HepG2 (cell line): ENCODE results near the gene CHEK1.

ENCODE experiments used
- EZH2 ChIP-seq: conservative IDR thresholded peaks from 2 replicates; pipeline ENCODE4 v1.6.1; 2012; ENCODE audit warnings: mild to moderate bottlenecking, low read depth, low read length, moderate library complexity
- FOXK2 ChIP-seq: fragments of 450-650 bp; IDR thresholded peaks from 2 replicates; pipeline ENCODE4 v1.6.1; 2016
- MAZ ChIP-seq, 2 experiments: sonication (generic) in 1 of 2; formaldehyde crosslinking in 1 of 2; IDR thresholded peaks; 2 replicates each; pipeline versions ENCODE4 v1.5.0 to v1.6.1; 2012 to 2020; ENCODE audit warnings: low read depth in 2 of 2, mild to moderate bottlenecking in 2 of 2, borderline replicate concordance in 1 of 2, improper control_type of control experiment in 1 of 2, low read length in 1 of 2, missing genetic modification reagents in 1 of 2, moderate library complexity in 1 of 2
- MXD4 ChIP-seq: IDR thresholded peaks from 2 replicates; pipeline ENCODE4 v1.6.1; 2016; ENCODE audit warnings: mild to moderate bottlenecking, missing biosample characterization, missing genetic modification reagents
- NBN ChIP-seq: fragments of 450-650 bp; conservative IDR thresholded peaks from 2 replicates; pipeline ENCODE4 v1.6.1; 2017
- NFE2 ChIP-seq: sonication (generic); formaldehyde crosslinking; IDR thresholded peaks from 2 replicates; pipeline ENCODE4 v1.4.0; 2020; ENCODE audit warnings: missing genetic modification reagents
- NONO ChIP-seq, 2 experiments: fragments of 450-650 bp in 1 of 2; sonication (generic) in 1 of 2; formaldehyde crosslinking in 1 of 2; IDR thresholded peaks in 1 of 2; conservative IDR thresholded peaks in 1 of 2; 2 replicates each; pipeline versions ENCODE4 v1.6.1 to v1.8.0; 2017 to 2022; ENCODE audit warnings: mild to moderate bottlenecking in 1 of 2, missing genetic modification reagents in 1 of 2, moderate library complexity in 1 of 2
- POLR2A ChIP-seq, 2 experiments: IDR thresholded peaks; 2 replicates each; pipeline ENCODE4 v1.6.1; 2011; ENCODE audit warnings: low read depth in 2 of 2, low read length in 2 of 2, mild to moderate bottlenecking in 1 of 2, moderate library complexity in 1 of 2; ENCODE audit not compliant: insufficient read depth in 1 of 2
- POLR2AphosphoS5 ChIP-seq: IDR thresholded peaks from 2 replicates; pipeline ENCODE4 v1.6.1; 2012; ENCODE audit warnings: low read depth, low read length
- ZFAT ChIP-seq: sonication (generic); formaldehyde crosslinking; conservative IDR thresholded peaks from 2 replicates; pipeline ENCODE4 v1.8.1; 2023; ENCODE audit warnings: missing genetic modification reagents, inconsistent platforms
- TF ChIP-seq, protein P1 (sequence below): sonication (generic); formaldehyde crosslinking; IDR thresholded peaks from 2 replicates; pipeline ENCODE4 v1.5.0; 2020; ENCODE audit warnings: mild to moderate bottlenecking, missing genetic modification reagents, moderate library complexity
- TF ChIP-seq, protein P2 (sequence below): sonication (generic); formaldehyde crosslinking; IDR thresholded peaks from 2 replicates; pipeline ENCODE4 v1.5.0; 2020; ENCODE audit warnings: missing genetic modification reagents
- TF ChIP-seq, protein P3 (sequence below): sonication (generic); formaldehyde crosslinking; IDR thresholded peaks from 2 replicates; pipeline ENCODE4 v1.8.0; 2022; ENCODE audit warnings: mild to moderate bottlenecking, missing genetic modification reagents; ENCODE audit not compliant: insufficient replicate concordance

DNA sequence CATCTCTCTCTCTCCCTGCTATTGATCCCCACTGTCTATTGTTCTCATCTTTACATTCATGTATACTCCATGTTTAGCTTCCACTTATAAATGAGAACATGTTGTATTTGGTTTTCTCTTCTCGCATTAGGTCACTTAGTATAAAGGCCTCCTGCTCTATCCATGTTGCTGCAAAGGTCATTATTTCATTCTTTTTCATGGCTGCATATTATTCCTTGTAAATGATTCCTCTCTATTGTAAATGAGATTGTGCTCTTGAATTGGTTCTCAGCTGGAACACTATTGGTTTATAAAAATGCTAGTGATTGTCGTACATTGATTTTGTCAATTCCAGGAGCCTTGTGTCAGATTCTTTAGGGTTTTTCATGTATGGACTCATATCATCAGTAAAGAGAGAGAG lies 42.2 kb downstream of the CHEK1 start:
- no peak for TF ChIP-seq NONO (IDR thresholded peaks at IDR 0.05)
- no peak for TF ChIP-seq NONO (CRISPR knock-in tag; conservative IDR thresholded peaks at IDR 0.05)
- TF ChIP-seq NBN: no peak
- no peak for TF ChIP-seq ZFAT (CRISPR knock-in tag)
- no peak for TF ChIP-seq MAZ (IDR thresholded peaks at IDR 0.05; ENCODE audit: borderline replicate concordance, low read depth, low read length)
- TF ChIP-seq MAZ (CRISPR knock-in tag; IDR thresholded peaks at IDR 0.05; ENCODE audit: low read depth): no peak
- no peak for TF ChIP-seq EZH2
- TF ChIP-seq, protein P1, sequence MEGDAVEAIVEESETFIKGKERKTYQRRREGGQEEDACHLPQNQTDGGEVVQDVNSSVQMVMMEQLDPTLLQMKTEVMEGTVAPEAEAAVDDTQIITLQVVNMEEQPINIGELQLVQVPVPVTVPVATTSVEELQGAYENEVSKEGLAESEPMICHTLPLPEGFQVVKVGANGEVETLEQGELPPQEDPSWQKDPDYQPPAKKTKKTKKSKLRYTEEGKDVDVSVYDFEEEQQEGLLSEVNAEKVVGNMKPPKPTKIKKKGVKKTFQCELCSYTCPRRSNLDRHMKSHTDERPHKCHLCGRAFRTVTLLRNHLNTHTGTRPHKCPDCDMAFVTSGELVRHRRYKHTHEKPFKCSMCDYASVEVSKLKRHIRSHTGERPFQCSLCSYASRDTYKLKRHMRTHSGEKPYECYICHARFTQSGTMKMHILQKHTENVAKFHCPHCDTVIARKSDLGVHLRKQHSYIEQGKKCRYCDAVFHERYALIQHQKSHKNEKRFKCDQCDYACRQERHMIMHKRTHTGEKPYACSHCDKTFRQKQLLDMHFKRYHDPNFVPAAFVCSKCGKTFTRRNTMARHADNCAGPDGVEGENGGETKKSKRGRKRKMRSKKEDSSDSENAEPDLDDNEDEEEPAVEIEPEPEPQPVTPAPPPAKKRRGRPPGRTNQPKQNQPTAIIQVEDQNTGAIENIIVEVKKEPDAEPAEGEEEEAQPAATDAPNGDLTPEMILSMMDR (CRISPR knock-in tag): no peak
- no peak for TF ChIP-seq NFE2
- TF ChIP-seq FOXK2: no peak
- TF ChIP-seq, protein P2, sequence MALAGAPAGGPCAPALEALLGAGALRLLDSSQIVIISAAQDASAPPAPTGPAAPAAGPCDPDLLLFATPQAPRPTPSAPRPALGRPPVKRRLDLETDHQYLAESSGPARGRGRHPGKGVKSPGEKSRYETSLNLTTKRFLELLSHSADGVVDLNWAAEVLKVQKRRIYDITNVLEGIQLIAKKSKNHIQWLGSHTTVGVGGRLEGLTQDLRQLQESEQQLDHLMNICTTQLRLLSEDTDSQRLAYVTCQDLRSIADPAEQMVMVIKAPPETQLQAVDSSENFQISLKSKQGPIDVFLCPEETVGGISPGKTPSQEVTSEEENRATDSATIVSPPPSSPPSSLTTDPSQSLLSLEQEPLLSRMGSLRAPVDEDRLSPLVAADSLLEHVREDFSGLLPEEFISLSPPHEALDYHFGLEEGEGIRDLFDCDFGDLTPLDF (CRISPR knock-in tag): no peak
- no peak for TF ChIP-seq POLR2AphosphoS5
- TF ChIP-seq, protein P3, sequence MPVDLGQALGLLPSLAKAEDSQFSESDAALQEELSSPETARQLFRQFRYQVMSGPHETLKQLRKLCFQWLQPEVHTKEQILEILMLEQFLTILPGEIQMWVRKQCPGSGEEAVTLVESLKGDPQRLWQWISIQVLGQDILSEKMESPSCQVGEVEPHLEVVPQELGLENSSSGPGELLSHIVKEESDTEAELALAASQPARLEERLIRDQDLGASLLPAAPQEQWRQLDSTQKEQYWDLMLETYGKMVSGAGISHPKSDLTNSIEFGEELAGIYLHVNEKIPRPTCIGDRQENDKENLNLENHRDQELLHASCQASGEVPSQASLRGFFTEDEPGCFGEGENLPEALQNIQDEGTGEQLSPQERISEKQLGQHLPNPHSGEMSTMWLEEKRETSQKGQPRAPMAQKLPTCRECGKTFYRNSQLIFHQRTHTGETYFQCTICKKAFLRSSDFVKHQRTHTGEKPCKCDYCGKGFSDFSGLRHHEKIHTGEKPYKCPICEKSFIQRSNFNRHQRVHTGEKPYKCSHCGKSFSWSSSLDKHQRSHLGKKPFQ (CRISPR knock-in tag): no peak
- TF ChIP-seq MXD4 (CRISPR knock-in tag): no peak
- no peak for TF ChIP-seq POLR2A (IDR thresholded peaks at IDR 0.05; ENCODE audit: insufficient read depth in 1 of 2, low read depth in 2 of 2, low read length in 2 of 2)
